Esophagus squamous epithelium (tissue), 4 donors: ENCODE results near the gene PLXNC1.

Experiments
- CTCF ChIP-seq, 6 experiments: fragments of 450-650 bp in 4 of 6; fragments of 200-600 bp in 2 of 6; sonication (generic) in 2 of 6; IDR thresholded peaks; one replicate each; pipeline ENCODE4 v1.5.1; 2016 to 2019; ENCODE audit warnings: antibody characterized with exemption in 6 of 6, mild to moderate bottlenecking in 4 of 6, moderate library complexity in 4 of 6
- POLR2A ChIP-seq, 4 donors: fragments of 450-650 bp; IDR thresholded peaks; one replicate each; pipeline ENCODE4 v1.6.1; 2017; ENCODE audit warnings: antibody characterized with exemption in 4 of 4, mild to moderate bottlenecking in 4 of 4, moderate library complexity in 3 of 4

GRCh38 chr12:94127239-94128131 is 20.9 kb upstream of the PLXNC1 start:
- no peak for TF ChIP-seq CTCF (IDR thresholded peaks at IDR 0.05)
- no peak for TF ChIP-seq POLR2A (IDR thresholded peaks at IDR 0.05)
